ENCODE results near the gene ZC3H7A. TPM values are rescaled to one million over a fixed set of nuclear protein-coding genes. Genes with fewer than 3 reads are reported as not detected.

ZC3H7A gene
- total and polyA plus RNA-seq, 9 of the 15 experiments (the other 6 are each of a cell fraction or from before 2014, with no cell fraction given) = 19.8 to 49.1 (median 28.2) TPM

- TF ChIP-seq, protein P1, sequence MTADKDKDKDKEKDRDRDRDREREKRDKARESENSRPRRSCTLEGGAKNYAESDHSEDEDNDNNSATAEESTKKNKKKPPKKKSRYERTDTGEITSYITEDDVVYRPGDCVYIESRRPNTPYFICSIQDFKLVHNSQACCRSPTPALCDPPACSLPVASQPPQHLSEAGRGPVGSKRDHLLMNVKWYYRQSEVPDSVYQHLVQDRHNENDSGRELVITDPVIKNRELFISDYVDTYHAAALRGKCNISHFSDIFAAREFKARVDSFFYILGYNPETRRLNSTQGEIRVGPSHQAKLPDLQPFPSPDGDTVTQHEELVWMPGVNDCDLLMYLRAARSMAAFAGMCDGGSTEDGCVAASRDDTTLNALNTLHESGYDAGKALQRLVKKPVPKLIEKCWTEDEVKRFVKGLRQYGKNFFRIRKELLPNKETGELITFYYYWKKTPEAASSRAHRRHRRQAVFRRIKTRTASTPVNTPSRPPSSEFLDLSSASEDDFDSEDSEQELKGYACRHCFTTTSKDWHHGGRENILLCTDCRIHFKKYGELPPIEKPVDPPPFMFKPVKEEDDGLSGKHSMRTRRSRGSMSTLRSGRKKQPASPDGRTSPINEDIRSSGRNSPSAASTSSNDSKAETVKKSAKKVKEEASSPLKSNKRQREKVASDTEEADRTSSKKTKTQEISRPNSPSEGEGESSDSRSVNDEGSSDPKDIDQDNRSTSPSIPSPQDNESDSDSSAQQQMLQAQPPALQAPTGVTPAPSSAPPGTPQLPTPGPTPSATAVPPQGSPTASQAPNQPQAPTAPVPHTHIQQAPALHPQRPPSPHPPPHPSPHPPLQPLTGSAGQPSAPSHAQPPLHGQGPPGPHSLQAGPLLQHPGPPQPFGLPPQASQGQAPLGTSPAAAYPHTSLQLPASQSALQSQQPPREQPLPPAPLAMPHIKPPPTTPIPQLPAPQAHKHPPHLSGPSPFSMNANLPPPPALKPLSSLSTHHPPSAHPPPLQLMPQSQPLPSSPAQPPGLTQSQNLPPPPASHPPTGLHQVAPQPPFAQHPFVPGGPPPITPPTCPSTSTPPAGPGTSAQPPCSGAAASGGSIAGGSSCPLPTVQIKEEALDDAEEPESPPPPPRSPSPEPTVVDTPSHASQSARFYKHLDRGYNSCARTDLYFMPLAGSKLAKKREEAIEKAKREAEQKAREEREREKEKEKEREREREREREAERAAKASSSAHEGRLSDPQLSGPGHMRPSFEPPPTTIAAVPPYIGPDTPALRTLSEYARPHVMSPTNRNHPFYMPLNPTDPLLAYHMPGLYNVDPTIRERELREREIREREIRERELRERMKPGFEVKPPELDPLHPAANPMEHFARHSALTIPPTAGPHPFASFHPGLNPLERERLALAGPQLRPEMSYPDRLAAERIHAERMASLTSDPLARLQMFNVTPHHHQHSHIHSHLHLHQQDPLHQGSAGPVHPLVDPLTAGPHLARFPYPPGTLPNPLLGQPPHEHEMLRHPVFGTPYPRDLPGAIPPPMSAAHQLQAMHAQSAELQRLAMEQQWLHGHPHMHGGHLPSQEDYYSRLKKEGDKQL (CRISPR knock-in tag; IDR thresholded peaks at IDR 0.05; ENCODE audit: borderline replicate concordance) = no peak
- no peak for TF ChIP-seq NR1H2 (CRISPR knock-in tag; IDR thresholded peaks at IDR 0.05)
Observed at GRCh38 chr16:11734653-11735043, 62.4 kb downstream of the ZC3H7A start (continued).

DNA sequence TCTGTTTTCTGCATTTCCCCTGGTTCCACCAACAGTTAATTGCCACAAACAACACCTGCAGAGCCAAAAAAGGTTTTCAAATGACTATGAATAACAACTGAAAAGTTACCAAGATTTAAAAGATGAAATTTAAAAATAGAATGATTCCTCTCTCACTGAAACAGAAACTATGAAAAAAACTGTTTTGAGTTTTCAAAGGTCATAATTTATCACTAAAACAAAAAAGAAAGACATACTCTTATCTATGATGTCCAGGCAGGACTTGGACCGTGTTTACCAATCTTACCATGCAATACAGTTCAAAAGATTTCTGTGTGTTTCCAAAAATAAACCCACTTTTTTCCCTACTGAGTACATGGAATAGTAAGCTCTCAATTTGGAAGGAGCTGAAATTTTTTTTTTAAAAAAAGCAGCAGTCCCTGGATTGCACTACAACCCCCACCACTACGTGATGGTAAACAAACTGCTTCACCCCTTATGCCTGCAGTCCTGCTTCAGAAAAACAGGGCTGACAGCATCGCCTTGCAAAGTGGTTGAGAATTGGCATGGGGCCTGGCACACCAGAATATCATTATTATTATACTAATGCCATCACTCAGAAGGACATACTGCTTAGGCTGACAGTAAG is 62.9 kb downstream of the ZC3H7A start:
- H4K20me1 ChIP-seq (replicated peaks; ENCODE audit: control insufficient read depth, insufficient read depth, low read length) = peaks cover 14% of the 10 kb centered on the region
- H3K36me3 ChIP-seq (ENCODE audit: control insufficient read depth, insufficient read depth, low read length) = peaks cover 93% of the 10 kb centered on the region
- H3K9ac ChIP-seq (ENCODE audit: insufficient read depth in 1 of 2, low read depth in 2 of 2, low read length in 2 of 2) = no peak overlapping the region
- H3K9me3 ChIP-seq (replicated peaks; ENCODE audit: control insufficient read depth, insufficient read depth, low read depth, low read length) = no peaks in the 10 kb centered on the region
- peaks cover 29% of the 10 kb centered on the region for H3K79me2 ChIP-seq (ENCODE audit: control insufficient read depth, insufficient read depth, low read length)
- no peaks in the 10 kb centered on the region for H3K9me1 ChIP-seq (ENCODE audit: control insufficient read depth, insufficient read depth, low read length)
- H2AFZ ChIP-seq (ENCODE audit: low read depth, low read length) = no peak overlapping the region
- H3K4me3 ChIP-seq = no peak overlapping the region
- H3K4me2 ChIP-seq (ENCODE audit: insufficient read depth, low read length) = peak overlapping the region; percentile 39
- in situ Hi-C loops (cut with MboI) = no loop called here
- no peak overlapping the region for H3K27ac ChIP-seq (ENCODE audit: extremely low read depth, low read depth, low read length)
- ChIA-PET POLR2A (interaction anchor here (0.6 to 1.5 kb wide), 6 partner anchors 8 to 36 kb away, joined by 3 to 5 read pairs (median 3); partner anchors contain the start of gene TXNDC11), CTCF (ENCODE audit: low intra/inter-chr PET ratio) (interaction anchor here (0.8 kb wide), 1 partner anchor 9 kb away, joined by 3 read pairs; the partner anchor contains the start of gene TXNDC11)
- no peaks in the 10 kb centered on the region for H3K27me3 ChIP-seq (ENCODE audit: control insufficient read depth in 2 of 2, insufficient read depth in 2 of 2, low read length in 2 of 2)
- 26% methylated on average over 3 of the region's 3 CpGs for WGBS (ENCODE audit: insufficient coverage, low coverage, missing lambda C conversion rate)
- intact Hi-C loops (cut with micrococcal nuclease) = no loop called here
- FAIRE-seq = peak; percentile 80
- DNase-seq (ENCODE audit: extremely low read depth in 1 of 4, low spot score in 3 of 4) = peak in 2 of 4 experiments; percentile 57 to 62
- no TSS peak for BruUV-seq (replicated peaks)
- peaks cover 0 to 14% of the 10 kb centered on the region in 2 experiments; a peak in 3 of 5 replicates for H3K4me1 ChIP-seq (replicated peaks in 1 of 2; ENCODE audit: control insufficient read depth in 2 of 2, insufficient read depth in 2 of 2, low read length in 2 of 2)
- peak; percentile 79 for ATAC-seq
- no peak for TF ChIP-seq POU5F1 (IDR thresholded peaks at IDR 0.05; ENCODE audit: borderline replicate concordance, low read depth, low read length, partially characterized antibody)
- no peak for TF ChIP-seq ILK (tag; IDR thresholded peaks at IDR 0.05; ENCODE audit: borderline replicate concordance, low read depth)
- no peak for TF ChIP-seq FOS (IDR thresholded peaks at IDR 0.05; ENCODE audit: extremely low read depth, insufficient read length)
- peak; percentile 91 for TF ChIP-seq SOX6 (IDR thresholded peaks at IDR 0.05)
- TF ChIP-seq, protein P2, sequence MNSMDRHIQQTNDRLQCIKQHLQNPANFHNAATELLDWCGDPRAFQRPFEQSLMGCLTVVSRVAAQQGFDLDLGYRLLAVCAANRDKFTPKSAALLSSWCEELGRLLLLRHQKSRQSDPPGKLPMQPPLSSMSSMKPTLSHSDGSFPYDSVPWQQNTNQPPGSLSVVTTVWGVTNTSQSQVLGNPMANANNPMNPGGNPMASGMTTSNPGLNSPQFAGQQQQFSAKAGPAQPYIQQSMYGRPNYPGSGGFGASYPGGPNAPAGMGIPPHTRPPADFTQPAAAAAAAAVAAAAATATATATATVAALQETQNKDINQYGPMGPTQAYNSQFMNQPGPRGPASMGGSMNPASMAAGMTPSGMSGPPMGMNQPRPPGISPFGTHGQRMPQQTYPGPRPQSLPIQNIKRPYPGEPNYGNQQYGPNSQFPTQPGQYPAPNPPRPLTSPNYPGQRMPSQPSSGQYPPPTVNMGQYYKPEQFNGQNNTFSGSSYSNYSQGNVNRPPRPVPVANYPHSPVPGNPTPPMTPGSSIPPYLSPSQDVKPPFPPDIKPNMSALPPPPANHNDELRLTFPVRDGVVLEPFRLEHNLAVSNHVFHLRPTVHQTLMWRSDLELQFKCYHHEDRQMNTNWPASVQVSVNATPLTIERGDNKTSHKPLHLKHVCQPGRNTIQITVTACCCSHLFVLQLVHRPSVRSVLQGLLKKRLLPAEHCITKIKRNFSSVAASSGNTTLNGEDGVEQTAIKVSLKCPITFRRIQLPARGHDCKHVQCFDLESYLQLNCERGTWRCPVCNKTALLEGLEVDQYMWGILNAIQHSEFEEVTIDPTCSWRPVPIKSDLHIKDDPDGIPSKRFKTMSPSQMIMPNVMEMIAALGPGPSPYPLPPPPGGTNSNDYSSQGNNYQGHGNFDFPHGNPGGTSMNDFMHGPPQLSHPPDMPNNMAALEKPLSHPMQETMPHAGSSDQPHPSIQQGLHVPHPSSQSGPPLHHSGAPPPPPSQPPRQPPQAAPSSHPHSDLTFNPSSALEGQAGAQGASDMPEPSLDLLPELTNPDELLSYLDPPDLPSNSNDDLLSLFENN (IDR thresholded peaks at IDR 0.05; ENCODE audit: low read depth in 2 of 2, low read length in 2 of 2) = no peak
- no peak for TF ChIP-seq HMG20B (CRISPR knock-in tag; IDR thresholded peaks at IDR 0.05)
- peak in 1 of 2 experiments; percentile 85; a peak in 2 of 4 replicates for TF ChIP-seq FOXA3 (CRISPR knock-in tag; conservative IDR thresholded peaks at IDR 0.05 in 1 of 2, IDR thresholded peaks at IDR 0.05 in 1 of 2)
- no peak for TF ChIP-seq FOXA1 (IDR thresholded peaks at IDR 0.05; ENCODE audit: borderline replicate concordance)
- no peak for TF ChIP-seq ZNF77 (CRISPR knock-in tag; IDR thresholded peaks at IDR 0.05)
